CD4-positive, CD25-positive, alpha-beta regulatory T cell (primary cell): ENCODE results near the gene NPFFR2. TPM values are rescaled to one million over a fixed set of nuclear protein-coding genes. Genes with fewer than 3 reads are reported as not detected.

ENCODE experiments used
- ATAC-seq, 2 donors: fragments of 150-1000 bp; cut with Tn5 transposase; one replicate each; pipeline ENCODE4 v1.10.0; 2021; ENCODE audit warnings: low read depth in 2 of 2, moderate number of reproducible peaks in 2 of 2, moderate library complexity in 1 of 2
- DNase-seq, 3 donors: peaks; one replicate each; pipeline versions ENCODE4 v3.0.0 to v3.0.0-alpha.2; 2012 to 2022; ENCODE audit warnings: mixed read lengths in 1 of 3
- H3K27ac ChIP-seq: one replicate; pipeline ENCODE4 v1.7.0; 2013; ENCODE audit warnings: mild to moderate bottlenecking, low read length; ENCODE audit not compliant: insufficient read depth, poor library complexity, severe bottlenecking
- H3K27me3 ChIP-seq: one replicate; pipeline ENCODE4 v1.7.0; 2013; ENCODE audit warnings: low read length; ENCODE audit not compliant: control insufficient read depth, insufficient read depth
- H3K36me3 ChIP-seq: one replicate; pipeline ENCODE4 v1.7.0; 2013; ENCODE audit warnings: mild to moderate bottlenecking, low read length, moderate library complexity; ENCODE audit not compliant: control insufficient read depth, insufficient read depth
- H3K4me1 ChIP-seq: 2 replicates; pipeline ENCODE4 v1.7.0; 2013; ENCODE audit warnings: mild to moderate bottlenecking, low read length; ENCODE audit not compliant: insufficient read depth, control insufficient read depth, poor library complexity, severe bottlenecking
- H3K4me3 ChIP-seq: one replicate; pipeline ENCODE4 v1.7.0; 2013; ENCODE audit warnings: low read depth, mild to moderate bottlenecking, low read length, moderate library complexity
- H3K9me3 ChIP-seq, 2 experiments: 1 replicate in 1 of 2; 2 replicates in 1 of 2; pipeline ENCODE4 v1.7.0; 2013; ENCODE audit warnings: low read length in 2 of 2, mild to moderate bottlenecking in 1 of 2, moderate library complexity in 1 of 2; ENCODE audit not compliant: control insufficient read depth in 2 of 2
- H3K27ac Mint-ChIP-seq, 3 donors: one replicate each; pipeline ENCODE4 v1.8.0; 2020 to 2022; ENCODE audit warnings: mild to moderate bottlenecking in 3 of 3, mixed read lengths in 3 of 3, moderate library complexity in 2 of 3
- H3K27me3 Mint-ChIP-seq: one replicate; pipeline ENCODE4 v1.8.0; 2022; ENCODE audit warnings: mild to moderate bottlenecking, mixed read lengths
- H3K36me3 Mint-ChIP-seq: one replicate; pipeline ENCODE4 v1.8.0; 2020; ENCODE audit warnings: mixed read lengths
- H3K4me1 Mint-ChIP-seq, 4 donors: one replicate each; pipeline ENCODE4 v1.8.0; 2020 to 2022; ENCODE audit warnings: mixed read lengths in 4 of 4, mild to moderate bottlenecking in 1 of 4
- H3K4me3 Mint-ChIP-seq, 4 donors: one replicate each; pipeline ENCODE4 v1.8.0; 2020 to 2022; ENCODE audit warnings: mild to moderate bottlenecking in 4 of 4, mixed read lengths in 4 of 4, moderate library complexity in 3 of 4
- H3K9me3 Mint-ChIP-seq, 7 donors: one replicate each; pipeline ENCODE4 v1.8.0; 2020 to 2022; ENCODE audit warnings: mixed read lengths in 7 of 7, mild to moderate bottlenecking in 3 of 7, moderate library complexity in 2 of 7
- polyA plus RNA-seq, 4 donors: library from polyadenylated mRNA; unstranded; fragments of 300-500 nt; fragmentation: Illumina TruSeq; gene quantifications; one replicate each; pipeline ENCODE4 v1.2.3, GENCODE V29; 2021
- total RNA-seq: library from RNA; stranded (reverse); gene quantifications from one replicate; pipeline ENCODE4 v1.2.3, GENCODE V29; 2022

Gene NPFFR2
- total and polyA plus RNA-seq, 5 donors from 2014 or later: not detected

- Histone ChIP-seq H3K4me1 (no peaks in the 10 kb centered on the region), H3K27me3 (no peaks in the 10 kb centered on the region), H3K36me3 (no peaks in the 10 kb centered on the region), H3K27ac (no peak overlapping the region), H3K4me3 (no peak overlapping the region), H3K9me3 (no peaks in the 10 kb centered on the region)
- no peaks in the 10 kb centered on the region for H3K4me1 Mint-ChIP-seq
- H3K9me3 Mint-ChIP-seq: peaks cover 0 to 7% (median 1%) of the 10 kb centered on the region in 7 donors
- H3K36me3 Mint-ChIP-seq: no peaks in the 10 kb centered on the region
- DNase-seq (no peak), ATAC-seq (no peak)
- no peaks in the 10 kb centered on the region for H3K27me3 Mint-ChIP-seq
- H3K4me3 Mint-ChIP-seq: no peak overlapping the region
- no peak overlapping the region for H3K27ac Mint-ChIP-seq
These were observed 12.1 kb upstream of the NPFFR2 start for GRCh38 chr4:72019688-72020087.

GRCh38 chr4:72022553-72022952 lies 9.2 kb upstream of the NPFFR2 start:
- no peaks in the 10 kb centered on the region for H3K4me1 ChIP-seq
- H3K27me3 ChIP-seq: no peaks in the 10 kb centered on the region
- Mint-ChIP-seq H3K4me1 (no peaks in the 10 kb centered on the region), H3K36me3 (no peaks in the 10 kb centered on the region), H3K4me3 (no peak overlapping the region), H3K27ac (no peak overlapping the region), H3K9me3 (peaks cover 0 to 9% (median 3%) of the 10 kb centered on the region in 7 donors), H3K27me3 (no peaks in the 10 kb centered on the region)
- no peak for ATAC-seq
- no peak overlapping the region for H3K4me3 ChIP-seq
- no peaks in the 10 kb centered on the region for H3K9me3 ChIP-seq
- no peaks in the 10 kb centered on the region for H3K36me3 ChIP-seq
- DNase-seq: no peak
- H3K27ac ChIP-seq: no peak overlapping the region

- H3K4me3 Mint-ChIP-seq: no peak overlapping the region
- no peaks in the 10 kb centered on the region for H3K4me1 Mint-ChIP-seq
- no peak overlapping the region for H3K27ac Mint-ChIP-seq
- ATAC-seq: no peak
- no peaks in the 10 kb centered on the region for H3K27me3 ChIP-seq
- no peak overlapping the region for H3K4me3 ChIP-seq
- no peak for DNase-seq
- no peaks in the 10 kb centered on the region for H3K27me3 Mint-ChIP-seq
- H3K36me3 ChIP-seq: no peaks in the 10 kb centered on the region
- no peak overlapping the region for H3K27ac ChIP-seq
- no peaks in the 10 kb centered on the region for H3K36me3 Mint-ChIP-seq
- peaks cover 0 to 3% (median 0%) of the 10 kb centered on the region in 7 donors for H3K9me3 Mint-ChIP-seq
- H3K9me3 ChIP-seq: no peaks in the 10 kb centered on the region
- H3K4me1 ChIP-seq: no peaks in the 10 kb centered on the region
These were observed 23.8 kb downstream of the NPFFR2 start for GRCh38 chr4:72055566-72055965.

- Mint-ChIP-seq H3K27me3 (no peaks in the 10 kb centered on the region), H3K27ac (no peak overlapping the region), H3K4me1 (no peaks in the 10 kb centered on the region), H3K4me3 (no peak overlapping the region), H3K9me3 (peaks cover 0 to 8% (median 2%) of the 10 kb centered on the region in 7 donors), H3K36me3 (no peaks in the 10 kb centered on the region)
- Histone ChIP-seq H3K4me1 (no peaks in the 10 kb centered on the region), H3K4me3 (no peak overlapping the region), H3K27ac (no peak overlapping the region), H3K36me3 (no peaks in the 10 kb centered on the region), H3K9me3 (no peaks in the 10 kb centered on the region), H3K27me3 (no peaks in the 10 kb centered on the region)
- no peak for DNase-seq
- no peak for ATAC-seq
These were observed 31.9 kb downstream of the NPFFR2 start for GRCh38 chr4:72063726-72064125.

- no peak overlapping the region for H3K4me3 ChIP-seq
- ATAC-seq: no peak
- no peaks in the 10 kb centered on the region for H3K4me1 ChIP-seq
- H3K9me3 Mint-ChIP-seq: peaks cover 0 to 8% (median 3%) of the 10 kb centered on the region in 7 donors
- no peaks in the 10 kb centered on the region for H3K9me3 ChIP-seq
- H3K4me1 Mint-ChIP-seq: no peaks in the 10 kb centered on the region
- no peak for DNase-seq
- H3K27ac Mint-ChIP-seq: no peak overlapping the region
- no peaks in the 10 kb centered on the region for H3K36me3 Mint-ChIP-seq
- no peaks in the 10 kb centered on the region for H3K27me3 Mint-ChIP-seq
- H3K27me3 ChIP-seq: no peaks in the 10 kb centered on the region
- no peak overlapping the region for H3K27ac ChIP-seq
- no peak overlapping the region for H3K4me3 Mint-ChIP-seq
- H3K36me3 ChIP-seq: no peaks in the 10 kb centered on the region
These were observed 35.3 kb downstream of the NPFFR2 start for GRCh38 chr4:72067051-72067450.

- Histone ChIP-seq H3K9me3 (no peaks in the 10 kb centered on the region), H3K36me3 (no peaks in the 10 kb centered on the region), H3K27me3 (no peaks in the 10 kb centered on the region), H3K4me3 (no peak overlapping the region), H3K27ac (no peak overlapping the region), H3K4me1 (no peaks in the 10 kb centered on the region)
- DNase-seq (no peak), ATAC-seq (no peak)
- no peaks in the 10 kb centered on the region for H3K36me3 Mint-ChIP-seq
- H3K27me3 Mint-ChIP-seq: peaks cover 4% of the 10 kb centered on the region
- no peaks in the 10 kb centered on the region for H3K4me1 Mint-ChIP-seq
- peaks cover 0 to 12% (median 6%) of the 10 kb centered on the region in 7 donors for H3K9me3 Mint-ChIP-seq
- H3K27ac Mint-ChIP-seq: no peak overlapping the region
- no peak overlapping the region for H3K4me3 Mint-ChIP-seq
These were observed 42.0 kb downstream of the NPFFR2 start for GRCh38 chr4:72073816-72074215.

GRCh38 chr4:72076562-72076961 lies 44.8 kb downstream of the NPFFR2 start:
- H3K27ac Mint-ChIP-seq: no peak overlapping the region
- no peak overlapping the region for H3K4me3 Mint-ChIP-seq
- no peaks in the 10 kb centered on the region for H3K4me1 Mint-ChIP-seq

GRCh38 chr4:72077346-72077745 lies 45.5 kb downstream of the NPFFR2 start:
- Histone ChIP-seq H3K27me3 (no peaks in the 10 kb centered on the region), H3K4me1 (no peaks in the 10 kb centered on the region), H3K36me3 (no peaks in the 10 kb centered on the region), H3K9me3 (no peaks in the 10 kb centered on the region), H3K4me3 (no peak overlapping the region), H3K27ac (no peak overlapping the region)
- no peak overlapping the region for H3K4me3 Mint-ChIP-seq
- H3K4me1 Mint-ChIP-seq: no peaks in the 10 kb centered on the region
- no peak for DNase-seq
- peaks cover 0 to 8% (median 3%) of the 10 kb centered on the region in 7 donors for H3K9me3 Mint-ChIP-seq
- ATAC-seq: no peak
- no peaks in the 10 kb centered on the region for H3K36me3 Mint-ChIP-seq
- no peak overlapping the region for H3K27ac Mint-ChIP-seq
- H3K27me3 Mint-ChIP-seq: peaks cover 2% of the 10 kb centered on the region

More at GRCh38 chr4:72076562-72076961, 44.8 kb downstream of the NPFFR2 start:
- H3K27ac ChIP-seq: no peak overlapping the region
- no peak overlapping the region for H3K4me3 ChIP-seq
- no peak for ATAC-seq
- no peaks in the 10 kb centered on the region for H3K9me3 ChIP-seq
- H3K27me3 Mint-ChIP-seq: peaks cover 4% of the 10 kb centered on the region
- H3K36me3 Mint-ChIP-seq: no peaks in the 10 kb centered on the region
- H3K9me3 Mint-ChIP-seq: peaks cover 0 to 12% (median 5%) of the 10 kb centered on the region in 7 donors
- DNase-seq: no peak
- H3K27me3 ChIP-seq: no peaks in the 10 kb centered on the region
- H3K36me3 ChIP-seq: no peaks in the 10 kb centered on the region
- no peaks in the 10 kb centered on the region for H3K4me1 ChIP-seq
